LNCaP clone FGC (cell line): ENCODE results near the gene ACTL7A.
A peak's percentile ranks its signal among the peaks of the same experiment; 100 is the strongest.

Experiments
- DNase-seq: peaks from one replicate; pipeline ENCODE4 v3.0.0-alpha.2; 2011; ENCODE audit warnings: low read depth
- H3K4me3 ChIP-seq: 2 replicates; pipeline ENCODE4 v1.5.1; 2011; ENCODE audit warnings: mild to moderate bottlenecking, low read depth, low read length, control low read depth
- TF ChIP-seq, protein P1 (sequence below): IDR thresholded peaks from 2 replicates; pipeline ENCODE4 v1.5.1; 2012; ENCODE audit warnings: mild to moderate bottlenecking; ENCODE audit not compliant: control insufficient read depth, insufficient read depth; ENCODE audit errors: extremely low read depth

ACTL7A gene

DNA sequence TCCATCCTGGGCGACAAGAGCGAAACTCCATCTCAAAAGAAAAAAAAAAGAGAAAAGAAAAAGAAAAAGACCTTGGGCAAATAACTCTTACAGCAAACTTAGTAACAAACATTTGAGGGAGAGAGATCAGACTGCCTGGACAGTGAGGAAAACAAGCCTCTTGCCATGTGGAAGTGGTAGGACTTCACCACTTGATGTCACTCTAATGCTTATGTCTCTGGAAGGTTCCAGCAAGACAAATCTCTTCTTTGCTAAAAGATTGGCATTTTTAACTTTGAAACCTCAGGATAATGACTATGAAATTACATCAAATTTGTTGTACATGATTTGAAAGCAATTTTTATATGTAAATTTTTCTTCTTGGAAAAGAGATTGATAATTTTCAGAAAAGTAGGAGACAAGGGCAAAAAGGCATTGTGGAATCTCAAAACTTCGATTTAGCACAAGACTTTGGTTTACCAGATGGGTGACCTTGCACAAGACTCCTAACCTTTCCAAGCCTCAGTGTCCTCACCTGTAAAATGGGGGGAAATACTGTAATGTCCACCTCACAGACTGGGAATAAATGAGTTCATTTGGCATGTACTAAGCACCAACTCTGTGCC lies 11.7 kb upstream of the ACTL7A start:
- H3K4me3 ChIP-seq, result no peak overlapping the region
- TF ChIP-seq, protein P1, sequence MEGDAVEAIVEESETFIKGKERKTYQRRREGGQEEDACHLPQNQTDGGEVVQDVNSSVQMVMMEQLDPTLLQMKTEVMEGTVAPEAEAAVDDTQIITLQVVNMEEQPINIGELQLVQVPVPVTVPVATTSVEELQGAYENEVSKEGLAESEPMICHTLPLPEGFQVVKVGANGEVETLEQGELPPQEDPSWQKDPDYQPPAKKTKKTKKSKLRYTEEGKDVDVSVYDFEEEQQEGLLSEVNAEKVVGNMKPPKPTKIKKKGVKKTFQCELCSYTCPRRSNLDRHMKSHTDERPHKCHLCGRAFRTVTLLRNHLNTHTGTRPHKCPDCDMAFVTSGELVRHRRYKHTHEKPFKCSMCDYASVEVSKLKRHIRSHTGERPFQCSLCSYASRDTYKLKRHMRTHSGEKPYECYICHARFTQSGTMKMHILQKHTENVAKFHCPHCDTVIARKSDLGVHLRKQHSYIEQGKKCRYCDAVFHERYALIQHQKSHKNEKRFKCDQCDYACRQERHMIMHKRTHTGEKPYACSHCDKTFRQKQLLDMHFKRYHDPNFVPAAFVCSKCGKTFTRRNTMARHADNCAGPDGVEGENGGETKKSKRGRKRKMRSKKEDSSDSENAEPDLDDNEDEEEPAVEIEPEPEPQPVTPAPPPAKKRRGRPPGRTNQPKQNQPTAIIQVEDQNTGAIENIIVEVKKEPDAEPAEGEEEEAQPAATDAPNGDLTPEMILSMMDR, result peak; percentile 66
- peak; percentile 19 for DNase-seq

DNA sequence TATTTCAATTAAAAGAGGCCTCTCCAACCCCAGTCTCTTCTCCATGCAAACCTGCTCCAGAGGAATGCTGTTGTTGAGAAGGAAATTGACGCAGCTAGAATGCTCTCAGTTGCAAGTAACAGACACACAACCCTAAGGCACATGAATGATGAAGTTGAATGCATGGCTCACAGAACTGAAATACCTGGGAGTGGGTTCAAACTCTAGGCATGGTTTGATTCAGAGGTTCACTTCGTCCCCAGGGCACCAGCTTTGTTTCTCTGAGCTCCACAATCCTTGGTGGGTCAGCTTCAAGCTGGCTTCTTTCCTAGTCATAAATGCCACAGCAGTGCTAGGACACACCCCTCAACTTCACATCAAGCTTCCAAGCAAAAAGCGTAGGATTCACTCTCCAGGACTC lies 10.9 kb upstream of the ACTL7A start:
- H3K4me3 ChIP-seq, result no peak overlapping the region
- TF ChIP-seq, protein P1, result no peak
- DNase-seq, result no peak

DNA sequence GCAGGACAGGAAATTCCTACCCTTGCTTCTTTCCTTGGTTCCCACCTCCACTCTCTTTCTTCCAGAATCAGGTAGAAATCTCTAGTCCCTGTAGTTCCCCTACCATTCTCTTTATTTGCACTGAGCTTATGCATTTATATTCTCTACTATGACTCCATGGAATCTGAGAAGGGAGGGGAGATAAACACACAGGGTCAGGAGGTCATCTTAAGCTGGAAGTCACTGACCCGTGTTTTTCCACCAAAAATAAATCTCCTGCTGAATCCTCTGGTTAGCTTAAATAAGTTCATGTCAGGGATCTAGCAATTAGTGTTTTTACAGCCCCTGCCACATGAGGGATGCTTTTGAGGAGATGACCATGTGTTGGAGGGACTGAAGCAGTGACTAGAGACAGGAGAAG lies 10.0 kb upstream of the ACTL7A start:
- H3K4me3 ChIP-seq, result no peak overlapping the region
- TF ChIP-seq, protein P1, result no peak
- DNase-seq, result no peak

DNA sequence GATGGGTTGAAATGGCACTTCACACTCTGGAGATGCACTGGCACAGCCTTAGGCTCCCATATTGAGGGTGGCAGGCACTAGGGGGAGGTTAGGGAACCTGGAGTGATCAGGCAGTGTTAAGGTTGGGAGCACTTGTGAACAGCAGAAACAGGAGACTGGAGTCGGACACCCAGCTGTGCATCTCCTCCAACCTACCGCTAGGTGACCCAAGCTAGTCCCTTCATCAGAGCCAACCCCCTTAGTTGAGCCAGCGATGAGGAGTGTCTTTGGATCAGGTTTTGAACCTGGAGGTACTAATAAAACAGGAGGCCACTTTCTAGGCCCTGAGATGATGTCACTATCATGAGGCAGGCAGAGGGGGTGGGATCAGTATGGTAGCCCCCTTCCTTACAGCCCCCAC lies 8.0 kb upstream of the ACTL7A start:
- DNase-seq, result no peak
- TF ChIP-seq, protein P1, result no peak
- H3K4me3 ChIP-seq, result no peak overlapping the region

DNA sequence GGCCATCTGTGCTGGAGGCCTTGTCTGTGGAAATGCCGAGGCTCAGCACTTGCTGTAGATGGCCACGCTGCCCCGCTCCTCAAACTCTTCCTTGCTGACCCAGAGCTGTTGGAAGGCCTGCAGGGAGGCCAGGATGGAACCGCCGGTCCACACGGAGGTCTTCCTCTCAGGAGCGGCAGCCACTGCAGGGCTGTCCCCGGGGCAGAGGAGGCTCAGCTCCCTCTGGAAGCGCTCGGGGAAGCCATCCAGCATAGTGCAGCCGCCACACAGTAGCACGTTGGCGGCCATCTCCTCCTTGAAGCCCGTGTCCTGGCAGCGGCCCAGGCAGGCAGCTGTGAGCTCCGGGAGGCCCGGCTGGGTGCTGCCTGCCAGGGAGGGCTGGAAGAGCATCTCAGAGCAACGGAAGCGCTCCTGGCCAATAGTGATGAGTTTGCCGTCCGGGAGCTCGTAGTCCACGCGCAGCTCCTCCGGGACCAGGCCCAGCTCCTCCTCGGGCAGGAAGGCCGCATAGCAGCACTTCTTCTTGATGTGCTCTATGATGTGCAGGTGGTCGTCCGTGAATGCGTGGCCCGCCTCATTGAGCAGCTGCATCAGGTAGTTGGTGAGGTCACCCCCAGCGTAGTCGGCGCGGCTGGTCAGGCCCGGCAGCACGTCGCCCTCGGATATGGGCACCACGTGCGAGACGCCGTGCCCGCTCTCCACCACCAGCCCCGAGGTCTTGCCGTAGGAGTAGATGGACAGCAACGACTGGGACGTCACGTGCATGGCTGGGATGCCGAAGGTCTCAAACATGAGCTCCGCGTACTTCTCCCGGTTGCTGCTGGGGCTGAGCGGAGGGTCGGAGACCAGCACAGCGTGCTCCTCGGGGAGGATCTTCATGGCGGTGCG lies 7.2 kb upstream of the ACTL7A start:
- DNase-seq, result no peak
- no peak overlapping the region for H3K4me3 ChIP-seq
- TF ChIP-seq, protein P1, result no peak

DNA sequence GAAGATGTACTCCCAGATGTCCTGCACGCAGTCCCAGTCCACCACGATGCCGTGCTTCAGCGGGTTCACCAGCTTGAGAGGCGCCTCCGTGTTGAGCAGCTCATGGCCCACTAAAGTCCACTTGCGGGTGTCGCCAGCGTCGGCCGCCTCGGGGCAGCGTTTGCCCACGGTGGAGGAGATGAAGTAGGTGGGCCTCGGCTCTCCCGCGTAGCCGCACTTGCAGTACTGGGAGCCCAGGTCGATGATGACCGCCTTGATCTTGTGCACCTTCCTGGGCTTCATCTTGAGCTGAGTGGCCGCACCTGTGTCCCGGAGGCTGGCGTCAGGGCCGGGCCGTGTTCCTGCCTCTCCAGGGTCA lies 6.6 kb upstream of the ACTL7A start:
- TF ChIP-seq, protein P1, result no peak

More for the DNA sequence above, 6.6 kb upstream of the ACTL7A start:
- H3K4me3 ChIP-seq, result no peak overlapping the region
- no peak for DNase-seq
